KG1 (cell line): ENCODE results near the gene TRAPPC13.

Experiments used
- DNase-seq: peaks from one replicate; lab custom pipeline; 2025; lab: John Stamatoyannopoulos, UW

The TRAPPC13 gene

DNA sequence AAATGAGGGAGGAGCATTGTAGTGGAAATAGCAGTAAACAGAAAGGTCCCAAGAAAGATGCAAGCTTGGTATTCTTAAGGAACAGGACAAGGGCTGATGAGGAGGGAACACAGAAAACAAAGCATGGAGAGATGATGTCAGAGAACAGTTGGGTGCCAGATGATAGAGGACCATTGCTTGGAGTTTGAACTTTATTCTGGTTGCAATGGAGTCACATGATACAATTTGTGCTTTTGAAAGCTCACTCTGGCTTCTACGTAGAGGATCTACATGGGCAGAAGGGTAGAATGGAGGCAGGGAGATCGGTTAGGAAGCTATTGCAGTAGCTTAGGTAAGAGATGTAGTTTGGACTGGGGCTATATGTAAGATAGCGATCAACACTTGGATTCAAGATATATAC lies 57.3 kb downstream of the TRAPPC13 start:
- no peak for DNase-seq

DNA sequence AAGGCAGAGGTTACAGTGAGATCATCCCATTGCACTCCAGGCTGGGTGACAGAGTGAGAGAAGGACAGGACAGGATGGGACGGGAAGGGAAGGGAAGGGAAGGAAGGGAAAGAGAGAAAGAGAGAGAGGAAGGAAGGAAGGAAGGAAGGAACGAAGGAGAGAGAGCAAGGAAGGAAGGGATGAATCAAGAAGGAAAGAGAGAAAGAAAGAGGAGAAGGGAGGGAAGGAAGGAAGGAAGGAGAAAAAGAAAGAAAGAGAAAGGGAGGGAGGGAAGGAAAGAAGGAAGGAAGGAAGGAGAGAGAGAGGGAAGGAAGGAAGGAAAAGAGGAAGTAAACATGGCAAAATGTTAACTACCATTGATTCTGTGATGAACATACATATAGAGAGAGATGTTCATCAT lies 68.3 kb downstream of the TRAPPC13 start:
- DNase-seq: no peak

DNA sequence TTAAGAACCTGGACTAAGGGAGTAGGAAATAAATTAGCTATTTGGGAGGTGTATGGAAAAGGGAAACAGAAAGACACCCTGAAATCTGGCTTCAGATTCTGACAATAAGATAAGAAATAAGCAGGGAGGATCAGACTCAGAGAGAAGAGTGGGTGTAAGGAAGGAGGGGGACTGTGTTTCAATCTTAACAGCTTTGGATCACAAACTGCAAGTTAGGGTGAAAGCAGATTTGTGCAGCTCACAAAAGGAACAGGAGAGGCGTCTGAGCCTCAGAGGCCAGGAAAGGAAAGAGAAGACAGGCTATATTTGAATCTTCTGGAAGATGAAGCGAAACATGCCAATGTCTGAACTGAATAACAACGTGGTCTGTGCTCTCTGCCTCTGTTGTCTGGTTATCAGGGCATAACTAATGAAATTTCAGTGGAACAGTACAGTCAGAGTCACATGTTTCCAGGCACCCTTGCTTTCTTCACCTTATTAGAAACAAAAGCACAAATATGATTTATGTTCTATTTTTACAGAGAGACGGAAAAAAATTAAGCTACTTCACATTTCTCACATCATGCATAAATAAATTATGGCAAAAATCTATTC lies 70.4 kb downstream of the TRAPPC13 start:
- no peak for DNase-seq

DNA sequence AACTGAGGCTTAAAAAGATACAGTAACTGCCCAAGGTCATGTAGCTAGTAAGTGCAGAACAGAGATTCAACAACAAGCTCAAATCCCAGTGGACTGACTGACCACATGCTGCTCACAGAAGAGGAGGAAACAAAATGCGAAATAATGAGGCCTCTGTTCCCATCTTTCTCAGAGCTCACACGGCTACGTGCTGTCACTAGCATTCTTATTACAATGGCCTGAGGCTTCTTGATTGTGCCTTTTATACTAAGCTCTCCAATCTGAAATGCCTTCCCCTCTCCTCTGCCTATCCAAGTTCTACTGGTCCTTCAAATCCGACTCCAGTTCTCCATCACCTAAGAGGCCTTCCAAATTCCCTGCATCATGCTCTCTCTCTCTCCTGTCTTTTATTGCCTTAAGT lies 71.1 kb downstream of the TRAPPC13 start:
- no peak for DNase-seq

DNA sequence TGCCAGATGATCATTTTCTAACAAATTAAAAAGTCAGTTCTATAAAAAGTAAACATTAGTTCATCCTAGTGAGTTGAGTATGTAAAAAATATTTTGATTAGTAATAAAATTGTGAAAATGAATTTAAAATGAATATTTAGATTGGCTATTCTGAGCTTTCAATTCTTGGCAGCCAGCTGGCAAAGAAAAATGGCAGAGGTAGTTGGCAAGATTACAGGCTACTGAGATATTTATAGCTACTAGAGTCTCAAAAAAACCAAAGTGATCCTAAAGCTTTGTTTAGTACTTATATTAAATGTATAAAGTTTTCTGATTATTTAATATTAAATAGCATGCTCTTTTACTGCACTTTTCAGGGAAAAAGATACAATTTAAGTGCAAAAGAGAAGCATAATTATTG lies 72.1 kb downstream of the TRAPPC13 start:
- no peak for DNase-seq

DNA sequence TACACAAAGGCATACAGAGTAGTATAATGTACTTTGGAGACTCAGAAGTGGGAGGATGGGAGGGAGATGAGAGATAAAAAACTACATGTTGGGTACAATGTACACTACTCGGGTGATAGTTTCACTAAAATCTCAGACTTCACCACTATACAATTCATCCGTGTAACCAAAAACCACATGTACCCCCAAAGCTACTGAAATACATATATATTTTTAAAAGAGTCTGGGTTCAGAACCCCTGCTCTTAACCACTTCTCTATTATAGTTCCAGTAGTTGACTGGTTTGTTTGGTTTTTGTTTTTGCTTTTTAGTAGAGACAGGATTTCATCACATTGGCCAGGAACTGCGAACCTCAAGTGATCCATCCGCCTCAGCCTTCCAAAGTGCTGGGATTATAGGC lies 74.5 kb downstream of the TRAPPC13 start:
- DNase-seq: no peak

DNA sequence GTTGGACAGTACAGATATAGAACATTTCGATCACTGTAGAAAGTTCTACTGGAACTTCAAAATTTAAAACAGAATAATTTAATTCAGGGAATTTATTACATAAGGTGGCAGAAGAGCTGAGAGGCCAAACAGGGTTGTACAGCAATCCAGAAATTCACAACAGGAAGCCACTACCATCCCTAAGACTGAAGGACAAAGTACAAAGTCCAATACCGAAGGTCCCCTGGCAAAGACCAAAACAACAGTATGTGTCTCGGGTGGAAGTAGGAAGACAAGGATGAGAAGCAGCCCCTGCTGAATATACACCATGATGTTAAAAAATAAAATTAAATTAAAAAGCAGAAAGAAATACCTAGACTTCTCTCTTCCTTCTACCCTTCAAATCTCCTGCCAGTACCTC lies 77.2 kb downstream of the TRAPPC13 start:
- DNase-seq: no peak

DNA sequence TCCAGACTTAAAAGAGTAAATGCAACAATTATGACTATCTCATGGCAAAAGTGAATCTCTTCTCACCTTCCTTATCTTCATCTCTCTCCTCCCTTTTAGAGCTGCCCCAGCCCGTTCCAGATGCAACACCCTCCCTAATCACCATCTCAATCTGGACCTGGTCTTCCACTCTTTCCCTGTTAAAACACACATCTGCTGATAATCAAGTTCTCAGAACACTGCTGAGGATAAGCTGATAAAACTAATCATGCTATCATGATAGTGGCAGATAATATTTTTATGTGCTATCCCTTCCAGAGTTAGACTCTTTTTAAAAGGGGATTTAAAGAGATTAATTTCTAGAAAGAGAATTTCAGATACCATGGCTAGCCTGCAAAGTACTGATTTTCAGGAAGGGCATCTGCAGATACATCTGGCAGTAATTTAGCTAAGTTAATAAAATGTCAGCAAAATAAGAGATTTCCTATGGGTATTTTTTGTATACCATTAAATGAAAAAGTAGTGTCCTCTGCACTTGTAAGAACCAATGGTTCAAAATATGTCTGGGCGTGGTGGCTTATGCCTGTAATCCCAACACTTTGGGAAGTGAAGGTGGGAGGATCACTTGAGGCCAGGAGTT lies 79.9 kb downstream of the TRAPPC13 start:
- no peak for DNase-seq

DNA sequence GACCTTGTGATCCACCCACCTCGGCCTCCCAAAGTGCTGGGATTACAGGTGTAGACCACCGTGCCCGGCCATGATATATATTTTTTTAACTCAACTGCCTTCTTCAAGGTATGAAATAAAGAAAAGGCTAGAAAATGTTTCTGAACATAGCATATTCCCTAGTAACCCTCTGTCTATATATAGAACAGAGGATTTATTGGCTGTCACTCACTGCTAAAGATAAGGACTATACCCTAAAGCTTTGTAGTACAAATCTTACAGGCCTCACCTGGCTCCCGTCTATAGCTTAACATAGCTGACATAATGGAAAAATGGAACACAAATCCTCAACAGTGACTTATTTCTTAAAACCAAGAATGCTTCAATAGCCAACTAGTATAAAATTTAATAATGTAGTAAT lies 82.8 kb downstream of the TRAPPC13 start:
- no peak for DNase-seq

- no peak for DNase-seq
These were observed 83.3 kb downstream of the TRAPPC13 start for GRCh38 chr5:65708145-65708544.
